K562 (cell line): Measurements from ENCODE around the gene TTC28. TPM values are rescaled to one million over a fixed set of nuclear protein-coding genes. Genes with fewer than 3 reads are reported as not detected.

ENCODE experiments used
- CEBPG ChIP-seq, 3 experiments: fragments of 200-800 bp in 1 of 3; sonication (Bioruptor generic) in 1 of 3; sonication (generic) in 1 of 3; formaldehyde crosslinking in 1 of 3; IDR thresholded peaks in 2 of 3; conservative IDR thresholded peaks in 1 of 3; 2 replicates each; pipeline versions ENCODE4 v1.6.1 to v1.8.0; 2016 to 2022; ENCODE audit warnings: missing compliant biosample characterization in 2 of 3, missing genetic modification characterization in 2 of 3, mild to moderate bottlenecking in 1 of 3, missing genetic modification reagents in 1 of 3
- CREM ChIP-seq: IDR thresholded peaks from 2 replicates; pipeline ENCODE4 v1.6.1; 2014; ENCODE audit warnings: antibody characterized with exemption, low read depth
- ERF ChIP-seq: fragments of 450-650 bp; formaldehyde crosslinking; IDR thresholded peaks from 2 replicates; pipeline ENCODE4 v1.4.0; 2020; ENCODE audit warnings: mild to moderate bottlenecking, mixed read lengths
- GTF2A2 ChIP-seq: IDR thresholded peaks from 2 replicates; pipeline ENCODE4 v1.6.1; 2016; ENCODE audit warnings: mild to moderate bottlenecking, missing genetic modification characterization, missing compliant biosample characterization
- HDAC2 ChIP-seq: fragments of 450-650 bp; IDR thresholded peaks from 2 replicates; pipeline ENCODE4 v1.6.1; 2016; ENCODE audit warnings: mild to moderate bottlenecking
- MEF2D ChIP-seq: conservative IDR thresholded peaks from 2 replicates; pipeline ENCODE4 v1.6.1; 2016; ENCODE audit warnings: low read depth, missing genetic modification characterization, missing compliant biosample characterization
- PHF21A ChIP-seq: fragments of 450-650 bp; IDR thresholded peaks from 2 replicates; pipeline ENCODE4 v1.6.1; 2017; ENCODE audit warnings: low read depth, borderline replicate concordance
- PTRF ChIP-seq: fragments of 450-650 bp; IDR thresholded peaks from 2 replicates; pipeline ENCODE4 v1.6.1; 2016; ENCODE audit warnings: mild to moderate bottlenecking, missing genetic modification characterization, missing compliant biosample characterization
- TOE1 ChIP-seq, 2 experiments: fragments of 450-650 bp in 1 of 2; sonication (generic) in 1 of 2; formaldehyde crosslinking in 1 of 2; IDR thresholded peaks; 2 replicates each; pipeline versions ENCODE4 v1.7.1 to v1.8.0; 2016 to 2022; ENCODE audit warnings: borderline replicate concordance in 2 of 2, mild to moderate bottlenecking in 2 of 2, antibody characterized with exemption in 1 of 2, inconsistent platforms in 1 of 2, low read depth in 1 of 2, missing genetic modification reagents in 1 of 2, moderate library complexity in 1 of 2
- ZNF644 ChIP-seq: fragments of 200-800 bp; sonication (Bioruptor generic); IDR thresholded peaks from 2 replicates; pipeline ENCODE4 v1.6.1; 2016; ENCODE audit warnings: low read depth, missing genetic modification characterization, missing compliant biosample characterization
- polyA plus RNA-seq, 8 experiments: library from polyadenylated mRNA; depleted of rRNA in 4 of 8; stranded (reverse) in 5 of 8; unstranded in 3 of 8; fragments of >200 nt; fragmentation: Nextera tagmentation in 2 of 8; fragmentation: Illumina TruSeq in 1 of 8; extraction: Ambion mirVana in 2 of 8; extraction: Trizol in 1 of 8; gene quantifications; 2 replicates each; pipeline versions ENCODE4 v1.2.1 to v1.2.3, GENCODE V29; 2011 to 2014; ENCODE audit warnings: inconsistent platforms in 1 of 8, missing spikeins in 1 of 8
- total RNA-seq, 7 experiments: library from RNA; depleted of rRNA in 6 of 7; stranded (reverse); fragments of >200 nt in 6 of 7; fragmentation: Illumina TruSeq in 2 of 7; extraction: Trizol in 2 of 7; gene quantifications; 2 replicates each; pipeline versions ENCODE4 v1.2.1 to v1.2.3, GENCODE V29; 2011 to 2021; ENCODE audit warnings: low replicate concordance in 1 of 7
- TF ChIP-seq, protein P1 (sequence below): fragments of 250-450 bp; sonication (Bioruptor Pico); IDR thresholded peaks from 2 replicates; pipeline ENCODE4 v1.8.0; 2021; ENCODE audit warnings: mild to moderate bottlenecking, moderate library complexity
- TF ChIP-seq, protein P2 (sequence below), 2 experiments: fragments of 450-650 bp in 1 of 2; sonication (generic) in 1 of 2; formaldehyde crosslinking in 1 of 2; IDR thresholded peaks in 1 of 2; conservative IDR thresholded peaks in 1 of 2; 2 replicates each; pipeline versions ENCODE4 v1.6.1 to v1.8.1; 2016 to 2023; ENCODE audit warnings: mild to moderate bottlenecking in 2 of 2, moderate library complexity in 2 of 2, inconsistent platforms in 1 of 2, missing genetic modification reagents in 1 of 2
- TF ChIP-seq, protein P3 (sequence below): IDR thresholded peaks from 2 replicates; pipeline ENCODE4 v1.6.1; 2012; ENCODE audit warnings: low read depth, low read length, improper control_type of control experiment, borderline replicate concordance

The TTC28 gene
- total and polyA plus RNA-seq, 9 of the 15 experiments (the other 6 are each of a cell fraction or from before 2014, with no cell fraction given) = 0.22 to 10.7 (median 3.1) TPM

DNA sequence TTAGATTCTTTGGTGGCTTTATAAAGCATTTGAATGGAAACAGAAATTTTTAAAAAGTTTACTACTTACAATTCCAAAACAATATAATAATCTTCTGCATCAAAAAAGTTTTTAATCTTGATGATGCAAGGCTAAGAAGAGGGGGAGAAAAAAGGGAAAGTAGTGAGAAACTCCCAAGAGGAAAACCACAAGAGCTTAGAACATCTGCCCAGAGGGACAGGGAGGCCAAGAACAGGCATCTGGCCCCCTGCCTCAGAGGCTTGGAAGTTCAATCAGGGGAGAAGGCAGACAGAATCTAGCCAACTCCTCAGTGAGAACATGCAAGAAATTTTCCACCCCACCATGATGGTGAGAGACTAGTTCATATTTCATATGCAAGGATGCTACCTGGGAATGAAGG lies 23.8 kb upstream of the TTC28 start (continued):
- TF ChIP-seq, protein P1, sequence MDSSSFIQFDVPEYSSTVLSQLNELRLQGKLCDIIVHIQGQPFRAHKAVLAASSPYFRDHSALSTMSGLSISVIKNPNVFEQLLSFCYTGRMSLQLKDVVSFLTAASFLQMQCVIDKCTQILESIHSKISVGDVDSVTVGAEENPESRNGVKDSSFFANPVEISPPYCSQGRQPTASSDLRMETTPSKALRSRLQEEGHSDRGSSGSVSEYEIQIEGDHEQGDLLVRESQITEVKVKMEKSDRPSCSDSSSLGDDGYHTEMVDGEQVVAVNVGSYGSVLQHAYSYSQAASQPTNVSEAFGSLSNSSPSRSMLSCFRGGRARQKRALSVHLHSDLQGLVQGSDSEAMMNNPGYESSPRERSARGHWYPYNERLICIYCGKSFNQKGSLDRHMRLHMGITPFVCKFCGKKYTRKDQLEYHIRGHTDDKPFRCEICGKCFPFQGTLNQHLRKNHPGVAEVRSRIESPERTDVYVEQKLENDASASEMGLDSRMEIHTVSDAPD (CRISPR knock-in tag) = no peak
- TF ChIP-seq, protein P2, sequence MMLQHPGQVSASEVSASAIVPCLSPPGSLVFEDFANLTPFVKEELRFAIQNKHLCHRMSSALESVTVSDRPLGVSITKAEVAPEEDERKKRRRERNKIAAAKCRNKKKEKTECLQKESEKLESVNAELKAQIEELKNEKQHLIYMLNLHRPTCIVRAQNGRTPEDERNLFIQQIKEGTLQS (IDR thresholded peaks at IDR 0.05) = no peak
- TF ChIP-seq, protein P2 (CRISPR knock-in tag; conservative IDR thresholded peaks at IDR 0.05) = no peak
- TF ChIP-seq ZNF644 (no peak), TOE1 (IDR thresholded peaks at IDR 0.05; ENCODE audit: borderline replicate concordance) (no peak), TOE1 (CRISPR knock-in tag; IDR thresholded peaks at IDR 0.05; ENCODE audit: borderline replicate concordance, low read depth) (no peak), PTRF (no peak), CEBPG (CRISPR knock-in tag; IDR thresholded peaks at IDR 0.05) (no peak), CEBPG (tag; conservative IDR thresholded peaks at IDR 0.05 in 1 of 2, IDR thresholded peaks at IDR 0.05 in 1 of 2) (no peak), CREM (no peak), MEF2D (tag) (no peak), GTF2A2 (tag) (no peak), HDAC2 (no peak), PHF21A (no peak), ERF (CRISPR knock-in tag) (no peak)
- TF ChIP-seq, protein P3, sequence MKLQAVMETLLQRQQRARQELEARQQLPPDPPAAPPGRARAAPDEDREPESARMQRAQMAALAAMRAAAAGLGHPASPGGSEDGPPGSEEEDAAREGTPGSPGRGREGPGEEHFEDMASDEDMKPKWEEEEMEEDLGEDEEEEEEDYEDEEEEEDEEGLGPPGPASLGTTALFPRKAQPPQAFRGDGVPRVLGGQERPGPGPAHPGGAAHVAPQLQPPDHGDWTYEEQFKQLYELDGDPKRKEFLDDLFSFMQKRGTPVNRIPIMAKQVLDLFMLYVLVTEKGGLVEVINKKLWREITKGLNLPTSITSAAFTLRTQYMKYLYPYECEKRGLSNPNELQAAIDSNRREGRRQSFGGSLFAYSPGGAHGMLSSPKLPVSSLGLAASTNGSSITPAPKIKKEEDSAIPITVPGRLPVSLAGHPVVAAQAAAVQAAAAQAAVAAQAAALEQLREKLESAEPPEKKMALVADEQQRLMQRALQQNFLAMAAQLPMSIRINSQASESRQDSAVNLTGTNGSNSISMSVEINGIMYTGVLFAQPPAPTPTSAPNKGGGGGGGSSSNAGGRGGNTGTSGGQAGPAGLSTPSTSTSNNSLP = no peak
